Neutrophil (primary cell): ENCODE results near the gene IMPDH2.

Experiments used
- H3K27ac ChIP-seq: fragments of 200-600 bp; sonication (generic); 2 replicates; pipeline ENCODE4 v1.5.1; 2016; ENCODE audit warnings: mild to moderate bottlenecking, moderate library complexity
- H3K27me3 ChIP-seq: fragments of 200-600 bp; sonication (generic); 2 replicates; pipeline ENCODE4 v1.6.0; 2016; ENCODE audit warnings: mild to moderate bottlenecking
- H3K36me3 ChIP-seq: fragments of 200-600 bp; sonication (generic); 2 replicates; pipeline ENCODE4 v1.5.1; 2017
- H3K4me1 ChIP-seq, 2 experiments: fragments of 200-600 bp in 1 of 2; sonication (generic) in 1 of 2; 1 replicate in 1 of 2; 2 replicates in 1 of 2; pipeline versions ENCODE4 v1.5.1 to v1.6.1; 2013 to 2016; ENCODE audit warnings: low read depth in 1 of 2, low read length in 1 of 2, mild to moderate bottlenecking in 1 of 2, moderate library complexity in 1 of 2; ENCODE audit not compliant: control insufficient read depth in 1 of 2, insufficient read depth in 1 of 2
- H3K4me3 ChIP-seq, 2 experiments: fragments of 200-600 bp in 1 of 2; sonication (generic) in 1 of 2; 1 replicate in 1 of 2; 2 replicates in 1 of 2; pipeline ENCODE4 v1.5.1; 2013 to 2016; ENCODE audit warnings: low read depth in 1 of 2, low read length in 1 of 2, mild to moderate bottlenecking in 1 of 2, moderate library complexity in 1 of 2
- H3K9me3 ChIP-seq: fragments of 200-600 bp; sonication (generic); 2 replicates; pipeline ENCODE4 v1.5.1; 2016
- TF ChIP-seq, protein P1 (sequence below): fragments of 200-600 bp; sonication (generic); IDR thresholded peaks from 2 replicates; pipeline ENCODE4 v1.5.1; 2016; ENCODE audit warnings: antibody characterized with exemption

Gene IMPDH2

DNA sequence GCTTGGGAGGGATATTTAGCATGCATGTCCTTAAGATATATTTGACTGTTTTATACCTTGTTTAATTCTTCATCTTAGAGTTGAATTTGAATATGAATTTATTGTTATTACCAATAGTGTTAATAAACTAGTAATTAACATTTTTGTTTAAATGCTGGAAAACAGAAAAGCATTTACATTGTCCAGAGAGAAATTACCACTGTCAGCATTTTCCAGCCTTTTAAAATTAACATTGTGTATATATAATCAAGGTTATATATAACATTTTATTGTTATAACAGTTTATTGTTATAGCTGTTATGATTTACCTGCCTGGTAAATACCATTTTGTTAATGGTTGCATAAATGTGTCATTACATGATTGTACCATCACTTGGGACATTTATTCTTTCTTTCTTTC is 47.2 kb downstream of the IMPDH2 start:
- H3K27me3 ChIP-seq = no peaks in the 10 kb centered on the region
- H3K9me3 ChIP-seq = no peaks in the 10 kb centered on the region
- peaks cover 82% of the 10 kb centered on the region for H3K36me3 ChIP-seq
- TF ChIP-seq, protein P1, sequence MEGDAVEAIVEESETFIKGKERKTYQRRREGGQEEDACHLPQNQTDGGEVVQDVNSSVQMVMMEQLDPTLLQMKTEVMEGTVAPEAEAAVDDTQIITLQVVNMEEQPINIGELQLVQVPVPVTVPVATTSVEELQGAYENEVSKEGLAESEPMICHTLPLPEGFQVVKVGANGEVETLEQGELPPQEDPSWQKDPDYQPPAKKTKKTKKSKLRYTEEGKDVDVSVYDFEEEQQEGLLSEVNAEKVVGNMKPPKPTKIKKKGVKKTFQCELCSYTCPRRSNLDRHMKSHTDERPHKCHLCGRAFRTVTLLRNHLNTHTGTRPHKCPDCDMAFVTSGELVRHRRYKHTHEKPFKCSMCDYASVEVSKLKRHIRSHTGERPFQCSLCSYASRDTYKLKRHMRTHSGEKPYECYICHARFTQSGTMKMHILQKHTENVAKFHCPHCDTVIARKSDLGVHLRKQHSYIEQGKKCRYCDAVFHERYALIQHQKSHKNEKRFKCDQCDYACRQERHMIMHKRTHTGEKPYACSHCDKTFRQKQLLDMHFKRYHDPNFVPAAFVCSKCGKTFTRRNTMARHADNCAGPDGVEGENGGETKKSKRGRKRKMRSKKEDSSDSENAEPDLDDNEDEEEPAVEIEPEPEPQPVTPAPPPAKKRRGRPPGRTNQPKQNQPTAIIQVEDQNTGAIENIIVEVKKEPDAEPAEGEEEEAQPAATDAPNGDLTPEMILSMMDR = no peak
- H3K4me3 ChIP-seq = no peak overlapping the region
- H3K4me1 ChIP-seq = no peaks in the 10 kb centered on the region
- no peak overlapping the region for H3K27ac ChIP-seq

DNA sequence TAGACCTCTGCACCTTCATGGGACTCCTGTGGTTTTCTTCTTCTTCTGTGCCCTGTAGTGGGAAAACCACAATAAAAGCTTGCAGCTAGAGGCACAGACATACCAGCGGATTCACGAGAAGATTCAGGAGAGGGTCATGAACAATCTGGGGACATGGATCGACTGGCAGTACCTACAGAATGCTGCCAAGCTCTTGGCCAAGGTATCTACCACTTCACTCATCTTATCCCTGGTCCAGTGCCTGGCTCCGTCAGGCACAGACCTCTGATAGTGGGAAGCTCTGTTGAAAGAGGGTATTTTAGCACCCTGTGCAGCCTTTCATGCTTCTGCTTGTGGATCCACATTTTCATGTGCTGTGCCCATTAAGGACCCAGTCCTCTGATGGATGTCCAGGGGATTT is 48.9 kb downstream of the IMPDH2 start:
- Histone ChIP-seq H3K4me1 (no peaks in the 10 kb centered on the region), H3K36me3 (peaks cover 93% of the 10 kb centered on the region), H3K4me3 (no peak overlapping the region), H3K27me3 (no peaks in the 10 kb centered on the region), H3K9me3 (no peaks in the 10 kb centered on the region), H3K27ac (no peak overlapping the region)
- TF ChIP-seq, protein P1 = no peak

DNA sequence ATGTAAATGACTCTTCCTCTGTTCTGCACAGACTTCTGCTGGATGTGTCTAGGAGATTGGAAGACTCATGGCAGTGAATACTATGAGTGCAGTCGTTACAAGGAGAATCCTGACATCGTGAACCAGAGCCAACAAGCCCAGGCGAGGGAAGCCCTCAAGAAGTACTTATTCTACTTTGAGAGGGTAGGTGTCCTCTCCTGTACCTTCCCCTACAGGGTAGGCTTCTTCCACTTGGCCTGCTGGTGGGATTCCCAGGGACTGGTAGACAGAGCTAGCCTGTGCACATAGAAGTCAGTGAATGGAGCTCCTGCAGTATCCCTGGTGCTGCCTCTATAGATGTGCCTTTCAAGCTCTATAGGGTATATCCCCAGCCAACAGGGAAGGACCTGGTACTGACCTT is 49.7 kb downstream of the IMPDH2 start:
- Histone ChIP-seq H3K4me3 (no peak overlapping the region), H3K36me3 (peaks cover 95% of the 10 kb centered on the region), H3K27me3 (no peaks in the 10 kb centered on the region), H3K4me1 (no peaks in the 10 kb centered on the region), H3K27ac (no peak overlapping the region), H3K9me3 (no peaks in the 10 kb centered on the region)
- TF ChIP-seq, protein P1 = no peak
